HPDE6-E6E7 (cell line): ENCODE measurements around the gene VPREB3.

Experiments
- DNase-seq: peaks from one replicate; pipeline ENCODE4 v3.0.0; 2011; ENCODE audit warnings: missing footprints; ENCODE audit errors: extremely low spot score

VPREB3 gene

DNA sequence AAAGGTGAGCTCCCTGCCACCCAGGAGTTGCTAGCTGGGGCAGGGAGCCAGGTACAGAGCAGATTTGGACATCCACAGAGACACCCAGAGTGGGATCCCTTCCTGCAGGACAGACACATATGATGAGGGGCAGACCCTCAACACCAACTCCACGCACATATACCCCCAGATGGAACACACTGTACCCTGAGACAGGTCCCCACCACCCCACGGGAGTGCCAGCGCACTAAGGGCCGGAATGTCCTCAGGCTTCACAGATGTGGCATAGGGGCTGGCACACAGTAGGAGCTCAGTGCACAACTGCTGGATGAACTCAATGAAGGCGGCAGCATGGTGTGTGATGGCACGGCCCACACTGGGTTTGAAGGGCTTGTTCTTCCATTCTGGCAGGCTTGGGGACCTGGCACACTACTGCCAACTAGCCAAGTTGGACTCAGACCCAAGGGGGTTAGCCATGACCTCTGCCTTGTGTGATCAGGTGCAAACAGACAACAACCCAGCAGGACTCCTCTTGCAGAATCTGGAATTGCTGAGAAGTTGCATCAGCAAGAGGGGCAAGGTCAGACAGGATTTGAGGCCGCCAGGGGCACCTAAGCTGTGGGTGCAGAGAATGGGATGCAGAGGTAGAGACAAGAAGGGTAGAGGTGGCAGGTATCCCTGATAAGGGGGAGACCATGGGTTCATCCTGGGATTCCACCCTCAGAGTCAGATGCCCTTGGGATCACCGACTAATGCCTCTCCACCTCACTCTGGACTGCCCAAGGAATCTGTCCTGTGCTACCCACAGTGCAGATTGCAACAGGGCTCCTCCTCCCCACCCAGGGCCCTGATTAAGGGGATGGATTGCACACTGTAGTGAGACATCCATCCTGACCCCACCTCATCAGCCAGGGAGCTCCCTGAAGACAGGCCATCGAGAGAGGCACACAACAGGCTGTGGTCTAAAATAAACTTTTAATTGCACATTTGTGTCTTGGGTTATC, 11.0 kb upstream of the VPREB3 start:
- no peak for DNase-seq

DNA sequence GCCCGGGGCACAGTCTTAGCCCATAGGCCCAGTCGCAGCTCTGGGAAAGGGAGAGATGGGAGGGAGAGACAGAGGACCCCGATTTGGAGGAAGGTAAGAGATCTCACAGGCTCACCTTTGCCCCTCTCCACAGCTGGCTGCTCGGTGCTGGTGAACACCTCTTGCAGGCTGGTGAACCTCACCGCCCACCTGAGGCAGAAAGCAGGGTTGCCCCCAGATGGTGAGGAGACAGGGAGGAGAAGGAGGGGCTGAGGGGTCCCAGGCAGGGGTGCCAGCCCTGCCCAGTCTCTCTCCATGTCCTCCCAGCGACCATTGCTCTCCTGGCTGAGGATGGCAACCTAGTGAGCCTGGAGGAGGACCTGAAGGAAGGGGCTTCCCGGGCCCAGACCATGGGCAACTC, 9.7 kb upstream of the VPREB3 start:
- DNase-seq: no peak

DNA sequence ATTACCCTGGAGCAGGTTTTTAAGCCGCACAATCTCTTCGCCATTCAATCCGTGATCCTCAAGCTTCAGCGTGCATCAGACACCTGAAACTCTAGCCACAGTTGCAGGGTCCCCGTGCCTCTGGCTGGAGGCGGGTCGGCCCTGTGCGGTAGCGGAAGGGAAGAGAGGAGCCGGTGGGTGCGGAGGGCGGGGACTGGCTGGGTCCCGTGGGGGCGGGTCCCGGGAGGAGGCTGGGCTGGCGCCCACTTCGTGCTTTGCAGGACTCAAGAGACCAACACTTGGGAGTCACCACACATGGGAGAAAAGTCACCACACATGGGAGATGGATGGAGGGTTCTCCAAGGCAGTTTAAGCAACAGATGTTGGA, 9.3 kb upstream of the VPREB3 start:
- DNase-seq: no peak

DNA sequence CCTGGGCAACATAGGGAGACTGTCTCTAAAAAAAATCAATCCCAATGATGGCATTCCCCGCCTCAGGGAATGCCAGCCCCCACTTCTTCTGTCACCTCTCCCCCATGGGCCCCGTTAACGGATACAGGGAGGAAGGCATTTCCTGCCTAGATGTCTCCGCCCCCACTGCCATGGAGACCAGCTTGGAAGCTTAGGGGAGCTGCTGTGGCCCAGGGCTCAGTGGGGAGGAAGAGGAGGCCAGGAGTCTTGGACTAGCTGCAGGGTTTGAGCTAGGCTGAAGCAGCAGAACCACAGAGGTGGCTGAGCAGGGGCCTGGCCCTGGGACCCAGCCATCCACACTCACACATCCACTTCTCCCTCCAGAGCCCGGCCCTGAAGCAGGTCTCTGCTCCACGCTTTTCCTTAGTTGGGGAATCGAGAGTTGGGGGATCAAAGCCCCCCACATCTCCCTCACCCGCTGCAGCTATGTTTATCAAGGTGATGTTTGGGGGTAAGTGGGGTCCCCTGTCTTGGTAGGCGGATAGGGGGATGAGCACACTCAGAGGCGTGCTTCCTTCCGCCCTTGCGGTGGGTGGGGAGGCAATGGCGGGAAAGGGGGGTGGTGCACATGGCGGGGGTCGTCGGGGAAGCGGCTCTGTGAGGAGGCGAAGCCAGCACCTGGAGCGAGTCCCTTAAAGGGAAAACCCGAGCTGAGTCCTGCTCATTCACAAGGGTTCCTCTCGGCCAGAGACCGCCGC, 8.8 kb upstream of the VPREB3 start, which contains the start of gene C22orf15:
C22orf15 (plus strand) TSS at position 149 of the 737 bp plus-strand sequence; CDS start at position 466, 317 bp downstream.
- no peak for DNase-seq

DNA sequence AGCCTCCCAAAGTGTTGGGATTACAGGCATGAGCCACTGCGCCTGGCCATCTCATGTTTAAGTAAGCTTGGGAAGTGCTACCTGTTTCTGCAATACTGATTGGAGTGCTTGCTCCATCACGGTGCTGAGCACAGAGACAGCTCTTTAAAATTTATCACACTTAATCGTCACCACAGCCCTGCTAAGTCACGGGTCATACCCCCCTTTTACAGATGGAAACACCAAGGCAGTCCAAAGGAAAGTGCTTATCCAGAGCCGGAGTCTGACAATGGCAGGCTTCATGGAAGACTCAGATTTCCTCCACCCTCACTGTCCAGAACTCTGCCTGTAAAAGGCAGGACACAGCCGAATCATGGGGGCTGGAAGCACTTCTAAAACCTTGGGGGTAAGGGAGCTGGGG, 5.8 kb upstream of the VPREB3 start:
- DNase-seq: no peak

DNA sequence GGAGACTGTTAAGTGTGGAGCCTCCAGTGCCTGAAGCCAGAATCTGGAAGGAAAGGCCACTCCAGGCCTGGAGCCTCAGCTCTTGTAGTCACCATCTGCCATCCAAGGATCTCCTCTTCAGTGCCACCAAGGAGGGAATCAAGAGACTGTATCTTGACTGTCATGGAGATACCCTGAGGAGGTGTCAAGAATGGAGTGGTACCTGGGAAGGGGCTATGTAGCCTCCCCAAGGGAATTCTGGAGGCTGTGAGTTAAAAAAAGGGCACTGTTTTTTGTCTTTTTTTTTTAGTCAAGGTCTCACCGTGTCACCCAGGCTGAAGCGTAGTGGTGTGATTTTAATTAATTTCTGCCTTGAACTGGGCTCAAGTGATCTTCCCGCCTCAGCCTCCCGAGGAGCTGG, 5.3 kb upstream of the VPREB3 start:
- DNase-seq: no peak

DNA sequence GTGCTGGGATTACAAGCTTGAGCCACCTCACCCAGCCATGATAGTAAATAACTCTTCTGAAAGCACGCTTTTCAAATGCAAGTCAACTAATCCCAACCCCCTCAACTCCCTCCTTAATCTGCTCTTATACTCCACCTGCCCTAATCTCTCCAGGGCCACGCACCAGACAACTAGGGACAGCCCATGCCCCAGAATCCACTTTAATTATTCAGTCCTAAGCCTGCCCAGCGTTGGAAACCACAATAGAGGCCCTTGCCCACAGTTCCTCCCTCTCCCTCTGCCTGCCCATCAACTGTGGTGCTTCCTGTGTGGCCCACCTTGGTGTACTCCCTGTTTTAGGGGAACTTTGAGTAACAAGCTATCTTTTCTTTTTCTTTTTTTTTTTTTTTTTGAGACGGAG, 2.7 kb upstream of the VPREB3 start:
- DNase-seq: no peak

DNA sequence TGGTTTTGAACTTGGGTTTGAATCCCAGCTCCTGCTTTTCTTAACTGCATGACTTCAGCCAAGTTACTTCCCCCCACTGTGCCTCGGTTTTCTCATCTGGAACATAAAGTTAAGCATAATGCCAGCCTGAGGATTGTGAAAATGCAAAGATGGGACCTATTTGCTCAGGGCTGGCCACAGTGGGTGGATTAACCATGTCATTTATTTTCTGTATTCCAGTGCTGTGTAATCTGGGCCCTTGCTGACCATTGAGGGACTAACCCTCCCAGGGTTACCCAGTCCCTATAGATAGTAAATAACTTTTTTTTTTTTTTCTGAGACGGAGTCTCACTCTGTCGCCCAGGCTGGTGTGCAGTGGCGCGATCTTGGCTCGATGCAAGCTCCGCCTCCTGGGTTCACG, 1.5 kb upstream of the VPREB3 start:
- no peak for DNase-seq

DNA sequence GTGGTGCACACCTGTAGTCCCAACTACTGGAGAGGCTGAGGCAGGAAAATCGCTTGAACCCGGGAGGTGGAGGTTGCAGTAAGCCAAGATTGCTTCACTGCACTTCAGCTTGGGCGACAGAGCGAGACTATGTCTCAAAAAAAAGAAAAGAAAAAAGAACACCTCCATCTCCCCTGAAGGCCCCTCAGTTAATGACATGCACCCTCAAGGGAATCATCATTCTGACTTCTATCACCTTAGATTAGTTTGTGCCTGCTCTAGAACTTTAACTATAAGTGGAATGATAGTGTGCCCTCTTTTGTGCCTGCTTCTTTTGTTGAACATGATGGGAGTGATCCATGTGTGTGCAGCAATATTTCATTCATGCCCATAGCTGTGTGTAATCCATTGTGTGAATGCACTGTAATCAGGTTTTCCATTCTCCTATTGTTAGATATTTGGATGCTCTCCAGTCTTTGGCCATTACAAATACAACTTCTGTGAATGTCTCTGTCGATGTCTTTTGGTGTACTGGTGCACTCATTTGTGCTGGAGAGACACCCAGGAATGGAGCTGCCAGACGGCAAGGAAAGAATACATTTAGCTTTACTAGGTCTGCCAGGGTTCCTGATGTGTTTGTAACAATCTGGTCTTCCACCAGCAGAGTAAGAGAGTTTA, 883 bp upstream of the VPREB3 start:
- no peak for DNase-seq

DNA sequence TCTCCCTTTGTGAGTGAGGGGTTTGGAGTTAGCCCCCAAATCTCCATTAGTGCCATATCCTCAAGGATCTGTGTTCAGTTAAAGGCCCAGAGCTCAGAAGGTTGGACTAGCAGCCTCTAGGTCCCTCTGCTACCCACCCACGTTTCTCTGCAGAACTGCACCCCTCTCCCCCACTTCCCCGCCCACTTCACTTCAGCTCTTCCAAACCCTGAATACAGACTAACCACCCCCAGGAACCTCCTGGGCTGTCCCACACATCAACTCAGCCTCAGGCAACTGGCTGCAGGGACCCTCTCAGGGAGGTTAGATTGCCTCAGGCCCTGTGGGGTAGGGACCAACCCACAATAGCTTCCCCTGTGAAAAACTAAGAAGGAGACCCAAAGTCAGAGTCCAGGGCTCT, 840 bp downstream of the VPREB3 start:
- DNase-seq: no peak

DNA sequence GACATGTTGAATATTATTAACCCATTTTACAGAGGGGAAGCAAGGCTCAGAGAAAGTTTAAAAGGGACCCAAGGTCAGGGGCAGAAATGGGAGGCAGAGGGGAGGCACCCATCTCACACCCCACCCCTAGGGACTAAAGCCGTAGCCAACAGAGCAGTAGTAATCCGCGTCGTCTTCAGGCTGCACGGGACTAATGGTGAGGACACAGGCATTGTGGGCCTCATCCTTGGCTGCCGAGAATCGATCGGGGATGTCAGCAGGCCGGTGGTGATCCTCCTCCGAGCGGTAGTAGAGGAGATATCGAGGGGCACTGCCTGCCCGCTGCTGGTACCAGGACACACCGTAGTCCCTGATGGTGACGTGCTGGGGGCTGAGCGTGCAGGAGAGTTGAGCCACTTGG, 1.5 kb downstream of the VPREB3 start:
- DNase-seq: no peak

DNA sequence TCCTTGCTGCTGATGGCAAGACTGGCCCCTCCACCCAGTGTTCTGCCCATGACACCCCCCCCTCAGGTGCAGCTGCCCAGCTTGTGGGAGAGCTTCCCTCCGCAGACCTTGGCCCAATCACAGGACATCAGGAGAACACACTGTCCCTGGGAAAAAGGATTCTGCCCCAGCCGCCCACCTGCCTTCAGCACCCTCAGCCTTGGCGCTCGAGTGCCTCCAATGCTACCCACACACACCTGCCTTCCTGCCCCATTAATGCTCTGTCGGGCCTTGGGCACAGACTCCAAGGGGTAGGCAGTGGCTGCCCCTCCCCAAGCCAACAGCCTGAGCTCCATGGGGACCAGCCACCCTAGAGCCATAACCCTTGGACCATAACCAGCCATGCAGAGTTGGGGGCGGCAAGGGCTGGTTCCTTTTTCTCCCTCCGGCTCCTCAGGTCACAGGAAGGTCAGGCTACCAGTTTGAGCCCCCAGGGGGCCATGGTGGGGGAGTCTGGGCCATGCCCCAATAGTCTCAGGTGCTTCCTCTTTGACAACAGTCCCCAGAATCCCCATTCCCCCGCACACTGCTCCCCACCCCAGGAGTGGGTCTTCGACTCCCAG, 2.0 kb downstream of the VPREB3 start:
- no peak for DNase-seq

DNA sequence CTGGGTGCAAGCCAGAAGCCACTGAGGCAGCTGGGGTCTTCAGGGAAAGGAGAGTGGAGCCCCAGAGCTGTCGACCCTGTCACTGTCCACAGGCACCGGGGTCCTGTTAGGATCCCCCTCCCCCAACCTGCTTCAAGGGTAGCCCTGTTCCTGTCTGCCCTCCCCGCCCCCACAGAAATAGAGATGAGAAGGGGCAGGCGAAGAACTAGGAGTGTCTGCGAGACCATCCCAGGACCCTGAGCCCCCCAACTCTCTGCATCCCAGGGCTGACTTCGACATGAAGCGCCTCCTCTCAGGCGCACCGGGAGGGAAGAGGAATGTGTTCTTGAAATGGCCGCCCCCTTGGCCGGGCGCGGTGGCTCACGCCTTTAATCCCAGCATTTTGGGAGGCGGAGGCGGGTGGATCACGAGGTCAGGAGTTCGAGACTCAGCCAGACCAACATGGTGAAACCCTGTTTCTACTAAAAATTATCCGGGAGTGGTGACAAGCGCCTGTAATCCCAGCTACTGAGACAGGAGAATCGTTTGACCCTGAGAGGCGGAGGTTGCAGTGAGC, 2.7 kb downstream of the VPREB3 start:
- no peak for DNase-seq

DNA sequence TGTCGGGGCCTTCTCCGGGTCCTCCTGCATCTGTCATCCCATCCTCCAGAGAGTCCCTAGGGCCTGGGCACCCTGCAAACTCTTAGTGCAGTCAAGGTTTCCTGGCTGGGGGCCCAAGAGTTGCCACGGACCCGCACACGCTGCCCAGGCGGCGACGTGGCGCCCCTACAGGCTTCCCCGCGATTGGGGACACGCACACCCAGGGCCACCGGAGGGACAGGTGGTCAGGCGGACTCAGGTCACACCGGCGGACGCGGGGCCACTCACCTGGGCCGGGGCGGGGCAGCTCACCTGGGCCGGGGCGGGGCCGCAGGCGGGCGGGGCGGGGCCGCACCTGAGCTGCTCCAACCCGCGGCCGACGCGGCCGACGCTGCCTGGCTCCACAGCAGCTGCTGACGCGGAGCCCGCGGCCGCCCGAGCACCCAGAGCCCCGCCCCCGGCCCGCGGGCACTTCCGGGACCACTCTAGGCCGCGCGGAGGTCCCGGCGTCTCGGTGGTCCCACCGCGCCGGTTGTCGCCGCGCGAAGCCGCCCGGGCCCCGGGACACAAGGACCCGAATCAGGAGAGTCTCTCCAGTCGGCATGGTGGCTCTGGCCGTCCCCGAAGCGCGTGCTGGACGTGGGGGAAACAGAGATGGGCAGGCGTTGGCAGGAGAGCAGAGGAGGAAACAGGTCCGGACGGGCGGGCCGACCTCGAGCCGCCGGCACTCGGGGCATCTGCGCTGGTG, 3.3 kb downstream of the VPREB3 start, which contains the start of gene ZNF70:
ZNF70 (minus strand) TSS at position 399 of the 727 bp plus-strand sequence. CDS start 5,972 bp downstream, outside the sequence.
- DNase-seq: peak; percentile 84

DNA sequence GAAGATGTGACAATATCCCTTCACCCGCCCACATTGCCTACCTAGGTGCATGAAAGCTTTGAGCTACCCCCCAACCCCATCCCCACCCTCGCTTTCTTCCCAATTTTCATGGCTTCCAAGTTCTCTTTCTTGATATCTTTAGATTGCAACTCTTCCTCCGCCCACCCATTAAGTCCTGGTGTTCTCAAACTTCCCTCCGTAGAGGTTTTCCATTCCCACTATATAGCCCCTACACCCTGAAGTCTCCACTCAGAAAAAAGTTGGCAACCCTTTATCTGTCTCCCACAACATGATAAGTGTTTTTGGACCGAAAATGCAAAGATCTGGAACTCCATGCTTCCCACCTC, 3.9 kb downstream of the VPREB3 start:
- no peak for DNase-seq

DNA sequence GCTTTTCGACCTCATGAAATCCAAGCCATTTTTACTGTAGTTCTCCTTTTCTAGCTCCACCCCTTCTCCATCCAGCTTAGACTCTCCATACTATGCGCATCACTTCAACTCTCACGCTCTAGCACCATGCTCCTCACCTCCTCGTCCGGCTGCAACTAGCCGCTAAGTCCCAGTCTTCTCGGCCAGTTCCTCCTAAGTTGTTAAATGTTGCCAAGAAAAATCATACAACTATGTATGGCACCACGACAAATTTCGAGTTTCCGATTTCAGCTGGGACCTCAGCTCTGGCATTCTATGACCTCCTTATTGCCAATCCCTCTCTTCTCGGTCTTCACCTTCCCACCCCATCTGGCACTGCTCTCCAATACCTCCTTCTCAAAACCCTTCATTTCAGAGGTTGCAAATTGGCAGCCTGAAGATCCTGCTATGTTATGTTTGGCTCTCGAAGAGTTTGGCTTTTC, 4.4 kb downstream of the VPREB3 start:
- DNase-seq: no peak

DNA sequence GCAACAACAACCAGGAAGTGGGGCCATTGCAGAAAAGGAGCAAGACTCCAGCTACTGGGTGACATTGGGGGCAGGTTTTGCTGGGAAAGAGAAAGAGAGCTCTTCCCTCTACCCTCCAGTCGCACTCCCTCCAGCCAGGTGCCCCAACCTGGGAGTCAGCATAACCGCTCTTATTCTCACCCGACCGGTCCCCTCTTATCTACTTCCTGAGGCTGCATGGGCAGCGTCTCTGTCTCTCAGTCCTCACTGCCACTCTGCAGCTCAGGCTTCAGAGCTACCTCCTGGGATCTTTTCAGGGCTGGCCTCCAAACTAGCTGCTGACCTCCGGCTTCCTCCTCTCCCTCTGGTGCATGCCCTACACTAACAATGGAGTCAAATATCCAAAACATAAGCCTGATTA, 8.4 kb downstream of the VPREB3 start:
- no peak for DNase-seq

DNA sequence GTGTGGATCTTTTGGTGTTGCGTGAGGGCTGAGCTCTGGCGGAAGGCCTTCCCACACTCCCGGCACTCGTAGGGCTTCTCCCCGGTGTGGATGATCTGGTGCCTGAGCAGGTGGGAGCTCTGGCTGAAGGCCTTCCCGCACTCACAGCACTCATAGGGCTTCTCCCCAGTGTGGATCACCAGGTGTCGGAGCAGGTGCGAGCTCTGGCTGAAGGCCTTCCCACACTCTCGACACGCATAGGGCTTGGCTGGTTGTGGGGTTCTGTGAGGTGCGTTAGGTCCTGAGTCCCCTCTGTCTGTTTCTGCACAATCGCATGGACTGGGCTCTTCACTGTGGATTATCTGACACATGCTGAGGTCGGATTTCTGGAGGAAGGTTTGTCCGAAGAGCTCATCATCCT, 9.7 kb downstream of the VPREB3 start:
- no peak for DNase-seq

DNA sequence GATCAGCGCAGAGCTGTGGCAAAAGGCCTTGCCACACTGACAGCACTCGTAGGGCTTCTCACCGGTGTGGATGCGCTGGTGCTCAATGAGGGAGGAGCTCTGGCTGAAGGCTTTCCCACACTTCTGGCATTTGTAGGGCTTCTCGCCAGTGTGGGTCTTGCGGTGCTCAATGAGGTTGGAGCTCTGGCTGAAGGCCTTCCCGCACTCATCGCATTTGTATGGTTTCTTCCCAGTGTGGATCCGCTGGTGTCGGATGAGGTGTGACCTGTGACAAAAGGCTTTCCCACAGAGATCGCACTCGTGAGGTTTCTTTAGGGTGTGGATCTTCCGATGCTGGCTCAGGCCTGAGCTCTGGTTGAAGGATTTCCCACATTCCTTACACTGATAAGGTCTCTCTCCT, 10.2 kb downstream of the VPREB3 start:
- DNase-seq: no peak

DNA sequence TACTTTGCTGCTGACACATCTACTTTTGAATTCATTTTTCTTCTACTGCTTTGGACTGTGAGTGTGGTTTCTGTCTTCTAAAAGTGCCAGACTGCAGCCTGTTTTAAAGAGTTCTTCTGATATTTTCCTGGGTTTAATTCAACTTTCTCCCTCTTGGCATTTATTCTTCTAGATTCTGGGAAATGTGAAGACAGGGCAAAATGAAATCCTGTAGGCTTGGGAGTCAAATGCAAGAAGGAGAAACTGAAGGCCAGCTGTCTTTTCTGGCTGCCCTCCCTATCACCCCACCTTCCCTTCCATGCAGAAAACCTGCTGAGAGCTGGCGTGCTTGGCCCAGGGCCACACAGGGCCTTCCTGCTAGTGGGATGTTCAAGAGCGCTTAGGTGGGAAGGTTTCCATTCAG, 10.9 kb downstream of the VPREB3 start:
- DNase-seq: no peak
